RWPE1 (cell line): ENCODE data around the gene BCAR3.

Source experiments
- CTCF ChIA-PET: fragments of 350-600 bp; sonication (Branson Sonifier 250); formaldehyde crosslinking; extraction: SDS; loops from one replicate; lab custom pipeline; 2021; lab: Yijun Ruan, JAX
- POLR2A ChIA-PET: fragments of 400-600 bp; formaldehyde crosslinking; extraction: SDS; loops from one replicate; lab custom pipeline; 2020; ENCODE audit warnings: antibody characterized with exemption; ENCODE audit not compliant: low non-redundant PET; lab: Yijun Ruan, JAX
- DNase-seq: peaks from one replicate; pipeline ENCODE4 v3.0.0; 2012; ENCODE audit warnings: low spot score
- H3K27ac ChIP-seq: fragments of 450-650 bp; 2 replicates; pipeline ENCODE4 v1.5.1; 2017
- CTCF ChIP-seq: fragments of 450-650 bp; conservative IDR thresholded peaks from 2 replicates; pipeline ENCODE4 v1.5.1; 2017; ENCODE audit warnings: low read depth, mild to moderate bottlenecking

BCAR3 gene

GRCh38 chr1:93702111-93702827 lies 20.6 kb upstream of the BCAR3 start:
- ChIA-PET POLR2A (no interaction called here), CTCF (interaction anchor here (0.6 to 1.2 kb wide), 4 partner anchors 10 to 142 kb away, joined by 3 to 4 read pairs (median 3); no protein-coding TSS in a partner anchor)
- DNase-seq, result no peak
- TF ChIP-seq CTCF, result no peak
- H3K27ac ChIP-seq, result peak overlapping the region; percentile 98

DNA sequence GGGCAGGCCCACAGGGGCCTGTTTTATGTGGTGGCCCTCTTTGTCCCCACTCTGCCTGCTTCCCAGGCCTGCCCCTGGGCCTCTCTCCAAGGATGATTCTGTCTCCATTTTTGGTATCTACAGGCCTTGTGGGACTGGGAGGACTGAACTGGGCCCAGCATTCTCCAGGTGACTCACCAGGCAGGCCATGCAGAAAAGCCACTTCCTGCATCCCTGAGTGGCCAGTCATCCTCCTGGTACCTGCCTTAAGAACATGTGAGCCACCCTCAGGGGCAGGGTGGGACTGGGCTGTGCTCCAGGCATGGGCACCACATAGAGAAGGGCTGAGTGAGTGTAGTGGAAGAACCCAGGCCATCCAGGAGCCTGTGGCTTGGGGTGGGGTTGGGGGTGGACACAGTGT lies 20.0 kb upstream of the BCAR3 start:
- DNase-seq, result peak; percentile 100
- H3K27ac ChIP-seq, result peak overlapping the region; percentile 98
- no peak for TF ChIP-seq CTCF
- ChIA-PET CTCF (no interaction called here), POLR2A (no interaction called here)

DNA sequence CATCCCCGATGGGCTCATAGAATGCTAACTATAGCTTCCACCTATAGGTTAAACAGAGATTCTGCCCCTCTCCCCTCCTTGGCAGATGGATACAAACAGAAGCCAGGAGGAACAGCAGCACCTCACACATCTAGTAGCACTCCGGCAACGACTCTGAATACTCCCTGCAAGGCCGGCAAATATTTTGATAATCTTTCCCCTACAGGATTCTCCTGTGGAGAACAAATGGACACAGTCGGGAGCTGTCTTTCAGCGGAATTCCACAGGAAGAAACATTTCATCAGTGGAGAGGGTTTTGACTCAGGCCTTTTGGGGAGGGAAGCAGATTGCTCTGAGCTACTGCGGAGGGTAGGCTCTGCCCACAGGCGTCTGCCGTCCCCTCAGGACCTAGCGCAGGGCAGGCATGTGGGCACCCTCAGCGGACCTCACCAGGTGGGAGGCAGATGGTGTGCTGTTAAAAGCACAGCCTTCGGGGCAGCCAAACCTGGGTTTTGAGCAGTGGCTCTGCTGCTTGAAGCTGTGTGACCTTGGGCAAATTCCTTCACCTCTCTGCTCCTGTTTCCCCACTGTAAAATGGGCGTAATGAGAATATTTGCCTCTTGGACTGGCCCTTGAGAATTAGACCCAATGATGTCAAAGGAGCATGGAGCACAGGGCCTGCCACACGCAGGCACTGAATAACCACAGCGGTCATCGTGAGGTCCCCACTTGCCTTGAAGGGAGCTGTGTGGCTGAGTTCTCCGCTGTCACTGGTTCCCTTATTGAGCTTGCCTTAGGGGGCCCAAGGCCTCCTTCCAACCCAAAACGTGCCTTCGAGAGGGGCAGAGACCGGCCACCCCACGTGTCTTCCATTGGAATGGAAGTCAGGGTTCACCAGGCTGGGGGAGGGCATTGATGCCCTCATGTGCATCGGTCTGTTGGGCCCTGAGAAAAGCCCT lies 19.2 kb upstream of the BCAR3 start:
- H3K27ac ChIP-seq, result peak overlapping the region; percentile 98
- no peak for DNase-seq
- TF ChIP-seq CTCF, result no peak
- POLR2A ChIA-PET, result interaction anchor here (0.6 kb wide), 1 partner anchor 71 kb away, joined by 3 read pairs; no protein-coding TSS in a partner anchor
- CTCF ChIA-PET, result interaction anchor here (0.6 kb wide), 1 partner anchor 19 kb away, joined by 3 read pairs; the partner anchor contains the start of gene BCAR3

DNA sequence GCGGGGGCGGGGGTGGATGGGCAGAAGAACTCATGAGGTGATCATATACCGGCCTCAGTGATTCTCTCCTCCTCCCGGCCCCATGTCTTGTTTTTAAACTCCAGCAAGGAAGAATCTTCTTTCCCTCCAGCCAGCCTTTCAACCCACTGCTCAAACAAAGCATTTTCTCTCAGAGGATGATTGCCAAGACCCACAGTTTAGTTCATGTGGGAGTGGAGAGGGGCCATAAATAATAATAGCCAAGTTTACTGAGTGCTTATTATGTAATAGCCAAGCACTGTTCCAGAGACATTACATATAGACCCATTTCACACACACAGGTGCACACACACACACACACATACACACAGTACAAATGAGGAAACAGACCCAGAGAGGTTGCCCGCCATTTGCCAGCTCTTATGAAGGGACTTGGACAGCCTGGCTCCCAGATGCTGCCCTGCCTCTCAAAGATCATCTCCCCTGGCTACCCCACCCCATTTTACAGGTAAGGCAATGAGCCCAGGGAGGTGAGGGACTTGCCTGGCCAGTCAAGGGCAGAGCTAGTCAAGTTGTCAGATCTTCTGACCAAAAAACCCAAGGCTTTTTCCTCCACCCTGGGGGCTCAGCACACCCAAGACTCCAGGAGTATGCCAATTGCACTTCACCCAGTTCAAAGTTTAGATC lies 18.0 kb upstream of the BCAR3 start:
- ChIA-PET POLR2A (no interaction called here), CTCF (no interaction called here)
- TF ChIP-seq CTCF, result no peak
- H3K27ac ChIP-seq, result peak overlapping the region; percentile 98
- DNase-seq, result no peak

DNA sequence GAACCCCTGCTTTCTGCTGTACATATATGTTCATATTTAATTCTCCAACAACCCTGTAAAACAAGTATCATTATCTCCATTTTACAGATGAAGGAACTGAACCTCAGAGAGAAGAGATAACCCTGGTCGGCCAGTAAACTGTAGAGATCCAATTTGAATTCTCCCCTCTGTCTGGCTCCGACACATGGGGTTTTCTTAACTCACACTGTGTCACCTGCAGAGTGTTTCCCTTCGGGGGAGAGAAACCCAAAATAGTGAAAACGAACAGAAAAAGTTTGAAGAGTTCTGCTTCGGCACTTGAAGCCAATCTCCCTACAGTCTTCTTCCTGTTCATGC lies 17.4 kb upstream of the BCAR3 start:
- TF ChIP-seq CTCF, result no peak
- H3K27ac ChIP-seq, result peak overlapping the region; percentile 98
- POLR2A ChIA-PET, result no interaction called here
- CTCF ChIA-PET, result no interaction called here
- no peak for DNase-seq
